ENCODE results near the gene METTL18.
A peak's percentile ranks its signal among the peaks of the same experiment; 100 is the strongest.
"Not testable (repeated sequence)": the region's sequence is repeated elsewhere in the genome, so short reads cannot be mapped to it uniquely, and the experiment has no call there.

The METTL18 gene

GRCh38 chr1:169794530-169795416, at the start of gene METTL18:
Gene METTL18 (minus strand): TSS chr1:169794907. CDS start chr1:169793695, 1,212 bp downstream.
- peak; percentile 77 to 83 for DNase-seq (ENCODE audit: low read depth in 1 of 2, low spot score in 1 of 2)

GRCh38 chr1:169838942-169839341, 44.2 kb upstream of the METTL18 start:
- no peak for DNase-seq (ENCODE audit: low read depth in 1 of 2, low spot score in 1 of 2)

GRCh38 chr1:169836198-169836597, 41.5 kb upstream of the METTL18 start:
- DNase-seq (ENCODE audit: low read depth in 1 of 2, low spot score in 1 of 2), result no peak

GRCh38 chr1:169835647-169836046, 40.9 kb upstream of the METTL18 start:
- no peak for DNase-seq (ENCODE audit: low read depth in 1 of 2, low spot score in 1 of 2)

- no peak for DNase-seq (ENCODE audit: low read depth in 1 of 2, low spot score in 1 of 2)
Measured at GRCh38 chr1:169834869-169835268, 40.2 kb upstream of the METTL18 start.

- DNase-seq (ENCODE audit: low read depth in 1 of 2, low spot score in 1 of 2), result no peak
Measured at GRCh38 chr1:169833179-169833901, 38.6 kb upstream of the METTL18 start.

- DNase-seq (ENCODE audit: low read depth in 1 of 2, low spot score in 1 of 2), result no peak
Measured at GRCh38 chr1:169829671-169830070, 35.0 kb upstream of the METTL18 start.

- DNase-seq (ENCODE audit: low read depth in 1 of 2, low spot score in 1 of 2), result no peak
Measured at GRCh38 chr1:169824153-169824552, 29.4 kb upstream of the METTL18 start.

GRCh38 chr1:169821500-169821899, 26.8 kb upstream of the METTL18 start:
- DNase-seq (ENCODE audit: low read depth in 1 of 2, low spot score in 1 of 2), result no peak

GRCh38 chr1:169816617-169817016, 21.9 kb upstream of the METTL18 start:
- DNase-seq (ENCODE audit: low read depth in 1 of 2, low spot score in 1 of 2), result no peak

- DNase-seq (ENCODE audit: low read depth in 1 of 2, low spot score in 1 of 2), result no peak
Measured at GRCh38 chr1:169814265-169814664, 19.6 kb upstream of the METTL18 start.

- DNase-seq (ENCODE audit: low read depth in 1 of 2, low spot score in 1 of 2), result no peak
Measured at GRCh38 chr1:169812131-169812530, 17.4 kb upstream of the METTL18 start.

GRCh38 chr1:169811418-169812035, 16.8 kb upstream of the METTL18 start:
- DNase-seq (ENCODE audit: low read depth in 1 of 2, low spot score in 1 of 2), result not testable (repeated sequence)

- no peak for DNase-seq (ENCODE audit: low read depth in 1 of 2, low spot score in 1 of 2)
Measured at GRCh38 chr1:169809370-169810095, 14.8 kb upstream of the METTL18 start.

- DNase-seq (ENCODE audit: low read depth in 1 of 2, low spot score in 1 of 2), result no peak
Measured at GRCh38 chr1:169804941-169805340, 10.2 kb upstream of the METTL18 start.

GRCh38 chr1:169802888-169803287, 8.2 kb upstream of the METTL18 start:
- no peak for DNase-seq (ENCODE audit: low read depth in 1 of 2, low spot score in 1 of 2)

- DNase-seq (ENCODE audit: low read depth in 1 of 2, low spot score in 1 of 2), result no peak
Measured at GRCh38 chr1:169797281-169797680, 2.6 kb upstream of the METTL18 start.

GRCh38 chr1:169796274-169796810, 1.6 kb upstream of the METTL18 start:
- no peak for DNase-seq (ENCODE audit: low read depth in 1 of 2, low spot score in 1 of 2)

GRCh38 chr1:169795687-169796086, 980 bp upstream of the METTL18 start:
- DNase-seq (ENCODE audit: low read depth in 1 of 2, low spot score in 1 of 2), result no peak

- DNase-seq (ENCODE audit: low read depth in 1 of 2, low spot score in 1 of 2), result no peak
Measured at GRCh38 chr1:169793730-169794129, 977 bp downstream of the METTL18 start.

- DNase-seq (ENCODE audit: low read depth in 1 of 2, low spot score in 1 of 2), result no peak
Measured at GRCh38 chr1:169788402-169788801, 6.3 kb downstream of the METTL18 start.
